Measurements from ENCODE around the gene PCDH19.

The PCDH19 gene

GRCh38 chrX:100316987-100317386, 93.1 kb downstream of the PCDH19 start:
- no peak for DNase-seq (ENCODE audit: extremely low read depth in 1 of 2, low read depth in 1 of 2)

- DNase-seq (ENCODE audit: extremely low read depth in 1 of 2, low read depth in 1 of 2), result no peak
These were observed 94.5 kb downstream of the PCDH19 start for GRCh38 chrX:100315566-100315965.

- no peak for DNase-seq (ENCODE audit: extremely low read depth in 1 of 2, low read depth in 1 of 2)
These were observed 110.5 kb downstream of the PCDH19 start for GRCh38 chrX:100299559-100299958.

- DNase-seq (ENCODE audit: extremely low read depth in 1 of 2, low read depth in 1 of 2), result no peak
These were observed 112.3 kb downstream of the PCDH19 start for GRCh38 chrX:100297728-100298127.

- no peak for DNase-seq (ENCODE audit: extremely low read depth in 1 of 2, low read depth in 1 of 2)
These were observed 113.8 kb downstream of the PCDH19 start for GRCh38 chrX:100296183-100296753.

GRCh38 chrX:100294965-100295364, 115.1 kb downstream of the PCDH19 start:
- DNase-seq (ENCODE audit: extremely low read depth in 1 of 2, low read depth in 1 of 2), result no peak

GRCh38 chrX:100289066-100289558, 121.0 kb downstream of the PCDH19 start:
- no peak for DNase-seq (ENCODE audit: extremely low read depth in 1 of 2, low read depth in 1 of 2)

GRCh38 chrX:100277231-100277630, 132.8 kb downstream of the PCDH19 start:
- no peak for DNase-seq (ENCODE audit: extremely low read depth in 1 of 2, low read depth in 1 of 2)

- DNase-seq (ENCODE audit: extremely low read depth in 1 of 2, low read depth in 1 of 2), result no peak
These were observed 135.2 kb downstream of the PCDH19 start for GRCh38 chrX:100274916-100275315.

GRCh38 chrX:100265179-100265578, 144.9 kb downstream of the PCDH19 start:
- no peak for DNase-seq (ENCODE audit: extremely low read depth in 1 of 2, low read depth in 1 of 2)

- no peak for DNase-seq (ENCODE audit: extremely low read depth in 1 of 2, low read depth in 1 of 2)
These were observed 145.9 kb downstream of the PCDH19 start for GRCh38 chrX:100264200-100264599.

GRCh38 chrX:100263650-100264049, 146.4 kb downstream of the PCDH19 start:
- no peak for DNase-seq (ENCODE audit: extremely low read depth in 1 of 2, low read depth in 1 of 2)

- no peak for DNase-seq (ENCODE audit: extremely low read depth in 1 of 2, low read depth in 1 of 2)
These were observed 161.1 kb downstream of the PCDH19 start for GRCh38 chrX:100248885-100249493.

- no peak for DNase-seq (ENCODE audit: extremely low read depth in 1 of 2, low read depth in 1 of 2)
These were observed 162.2 kb downstream of the PCDH19 start for GRCh38 chrX:100247826-100248225.

GRCh38 chrX:100244681-100245080, 165.4 kb downstream of the PCDH19 start:
- DNase-seq (ENCODE audit: extremely low read depth in 1 of 2, low read depth in 1 of 2), result no peak

All from stimulated activated CD8-positive, alpha-beta memory T cell treated with anti-CD3 and anti-CD28 coated beads, Interleukin-7, amount 100 ng/mL, for 48 hours (primary cell).